Measurements from ENCODE around the gene EIF6. TPM values are rescaled to one million over a fixed set of nuclear protein-coding genes. Genes with fewer than 3 reads are reported as not detected.

EIF6 gene
- total and polyA plus RNA-seq, 9 of the 15 experiments (the other 6 are each of a cell fraction or from before 2014, with no cell fraction given), result 165 to 832 (median 229) TPM

DNA sequence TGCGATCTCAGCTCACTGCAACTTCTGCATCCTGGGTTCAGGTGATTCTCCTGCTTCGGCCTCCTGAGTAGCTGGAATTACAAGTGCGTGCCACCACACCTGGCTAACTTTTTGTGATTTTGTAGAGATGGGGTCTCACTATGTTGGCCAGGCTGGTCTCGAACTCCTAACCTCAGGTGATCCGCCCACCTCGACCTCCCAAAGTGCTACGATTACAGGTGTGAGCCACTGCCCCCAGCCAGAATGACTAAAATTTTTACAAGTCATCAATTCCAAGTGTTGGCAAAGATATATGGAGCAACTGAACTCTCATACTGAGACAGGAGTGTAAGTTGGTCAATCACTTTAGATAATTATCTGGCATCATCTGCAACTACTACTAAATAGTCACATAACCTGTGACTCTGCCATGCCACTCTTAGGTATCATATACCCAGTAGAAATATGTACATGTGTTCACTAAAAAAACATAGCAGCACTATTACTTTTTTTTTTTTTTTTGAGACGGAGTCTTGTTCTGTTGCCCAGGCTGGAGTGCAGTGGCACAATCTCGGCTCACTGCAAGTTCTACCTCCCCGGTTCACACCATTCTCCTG lies 3.0 kb downstream of the EIF6 start (continued):
- TF ChIP-seq, protein P1, sequence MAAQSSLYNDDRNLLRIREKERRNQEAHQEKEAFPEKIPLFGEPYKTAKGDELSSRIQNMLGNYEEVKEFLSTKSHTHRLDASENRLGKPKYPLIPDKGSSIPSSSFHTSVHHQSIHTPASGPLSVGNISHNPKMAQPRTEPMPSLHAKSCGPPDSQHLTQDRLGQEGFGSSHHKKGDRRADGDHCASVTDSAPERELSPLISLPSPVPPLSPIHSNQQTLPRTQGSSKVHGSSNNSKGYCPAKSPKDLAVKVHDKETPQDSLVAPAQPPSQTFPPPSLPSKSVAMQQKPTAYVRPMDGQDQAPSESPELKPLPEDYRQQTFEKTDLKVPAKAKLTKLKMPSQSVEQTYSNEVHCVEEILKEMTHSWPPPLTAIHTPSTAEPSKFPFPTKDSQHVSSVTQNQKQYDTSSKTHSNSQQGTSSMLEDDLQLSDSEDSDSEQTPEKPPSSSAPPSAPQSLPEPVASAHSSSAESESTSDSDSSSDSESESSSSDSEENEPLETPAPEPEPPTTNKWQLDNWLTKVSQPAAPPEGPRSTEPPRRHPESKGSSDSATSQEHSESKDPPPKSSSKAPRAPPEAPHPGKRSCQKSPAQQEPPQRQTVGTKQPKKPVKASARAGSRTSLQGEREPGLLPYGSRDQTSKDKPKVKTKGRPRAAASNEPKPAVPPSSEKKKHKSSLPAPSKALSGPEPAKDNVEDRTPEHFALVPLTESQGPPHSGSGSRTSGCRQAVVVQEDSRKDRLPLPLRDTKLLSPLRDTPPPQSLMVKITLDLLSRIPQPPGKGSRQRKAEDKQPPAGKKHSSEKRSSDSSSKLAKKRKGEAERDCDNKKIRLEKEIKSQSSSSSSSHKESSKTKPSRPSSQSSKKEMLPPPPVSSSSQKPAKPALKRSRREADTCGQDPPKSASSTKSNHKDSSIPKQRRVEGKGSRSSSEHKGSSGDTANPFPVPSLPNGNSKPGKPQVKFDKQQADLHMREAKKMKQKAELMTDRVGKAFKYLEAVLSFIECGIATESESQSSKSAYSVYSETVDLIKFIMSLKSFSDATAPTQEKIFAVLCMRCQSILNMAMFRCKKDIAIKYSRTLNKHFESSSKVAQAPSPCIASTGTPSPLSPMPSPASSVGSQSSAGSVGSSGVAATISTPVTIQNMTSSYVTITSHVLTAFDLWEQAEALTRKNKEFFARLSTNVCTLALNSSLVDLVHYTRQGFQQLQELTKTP (IDR thresholded peaks at IDR 0.05; ENCODE audit: low read depth in 1 of 2, partially characterized antibody in 2 of 2), result no peak
- TF ChIP-seq RBBP5 (IDR thresholded peaks at IDR 0.05; ENCODE audit: borderline replicate concordance, insufficient read depth, low read length, poor library complexity, severe bottlenecking), result no peak

DNA sequence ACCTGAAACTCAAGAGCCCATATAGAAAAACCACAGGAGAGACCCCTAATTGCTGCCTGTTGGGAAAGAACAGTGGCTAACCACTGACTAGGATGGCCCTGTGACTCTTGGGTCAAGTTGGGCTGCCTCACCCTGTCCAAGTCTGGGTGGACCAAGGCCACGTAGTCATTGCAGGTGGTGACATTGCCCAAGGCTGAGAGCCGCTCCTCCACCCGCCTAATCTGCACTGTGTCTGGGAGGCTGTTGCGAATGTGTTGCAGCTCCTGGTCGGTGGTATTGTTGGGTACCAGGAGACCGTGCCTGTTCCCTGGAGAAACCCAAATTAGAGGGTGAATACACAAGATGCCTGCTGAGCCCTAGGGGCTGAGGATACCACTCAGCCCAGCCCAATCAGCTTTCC lies 4.0 kb downstream of the EIF6 start:
- TF ChIP-seq, protein P2, sequence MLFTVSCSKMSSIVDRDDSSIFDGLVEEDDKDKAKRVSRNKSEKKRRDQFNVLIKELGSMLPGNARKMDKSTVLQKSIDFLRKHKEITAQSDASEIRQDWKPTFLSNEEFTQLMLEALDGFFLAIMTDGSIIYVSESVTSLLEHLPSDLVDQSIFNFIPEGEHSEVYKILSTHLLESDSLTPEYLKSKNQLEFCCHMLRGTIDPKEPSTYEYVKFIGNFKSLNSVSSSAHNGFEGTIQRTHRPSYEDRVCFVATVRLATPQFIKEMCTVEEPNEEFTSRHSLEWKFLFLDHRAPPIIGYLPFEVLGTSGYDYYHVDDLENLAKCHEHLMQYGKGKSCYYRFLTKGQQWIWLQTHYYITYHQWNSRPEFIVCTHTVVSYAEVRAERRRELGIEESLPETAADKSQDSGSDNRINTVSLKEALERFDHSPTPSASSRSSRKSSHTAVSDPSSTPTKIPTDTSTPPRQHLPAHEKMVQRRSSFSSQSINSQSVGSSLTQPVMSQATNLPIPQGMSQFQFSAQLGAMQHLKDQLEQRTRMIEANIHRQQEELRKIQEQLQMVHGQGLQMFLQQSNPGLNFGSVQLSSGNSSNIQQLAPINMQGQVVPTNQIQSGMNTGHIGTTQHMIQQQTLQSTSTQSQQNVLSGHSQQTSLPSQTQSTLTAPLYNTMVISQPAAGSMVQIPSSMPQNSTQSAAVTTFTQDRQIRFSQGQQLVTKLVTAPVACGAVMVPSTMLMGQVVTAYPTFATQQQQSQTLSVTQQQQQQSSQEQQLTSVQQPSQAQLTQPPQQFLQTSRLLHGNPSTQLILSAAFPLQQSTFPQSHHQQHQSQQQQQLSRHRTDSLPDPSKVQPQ (CRISPR knock-in tag; IDR thresholded peaks at IDR 0.05; ENCODE audit: borderline replicate concordance), result no peak
- no peak for TF ChIP-seq STAG1 (CRISPR knock-in tag; IDR thresholded peaks at IDR 0.05; ENCODE audit: borderline replicate concordance)
- 0 out of 2 replicates have a peak, but pooled peaks have one; percentile 23 for TF ChIP-seq RBFOX2 (IDR thresholded peaks at IDR 0.05; ENCODE audit: low read depth, low read length)
- H3K4me3 ChIP-seq, result no peak overlapping the region
- H3K4me2 ChIP-seq (ENCODE audit: insufficient read depth, low read length), result no peak overlapping the region
- peaks cover 14 to 48% of the 10 kb centered on the region in 2 experiments; a peak in 4 of 5 replicates for H3K4me1 ChIP-seq (replicated peaks in 1 of 2; ENCODE audit: control insufficient read depth in 2 of 2, insufficient read depth in 2 of 2, low read length in 2 of 2)
- H4K20me1 ChIP-seq (replicated peaks; ENCODE audit: control insufficient read depth, insufficient read depth, low read length), result no peaks in the 10 kb centered on the region
- intact Hi-C loops (cut with micrococcal nuclease), result no loop called here
- ChIA-PET CTCF (ENCODE audit: low intra/inter-chr PET ratio) (no interaction called here), POLR2A (interaction anchor here (0.6 to 0.8 kb wide), 3 partner anchors 10 to 462 kb away, joined by 3 to 4 read pairs (median 4); partner anchors contain the start of gene RBM39)
- no peak overlapping the region for H2AFZ ChIP-seq (ENCODE audit: low read depth, low read length)
- no TSS peak for BruUV-seq (replicated peaks)
- H3K9me1 ChIP-seq (ENCODE audit: control insufficient read depth, insufficient read depth, low read length), result no peaks in the 10 kb centered on the region
- FAIRE-seq (no peak), DNase-seq (ENCODE audit: extremely low read depth in 1 of 4, low spot score in 3 of 4) (no peak), ATAC-seq (no peak)
- 97% methylated on average over 6 of the region's 6 CpGs for WGBS (ENCODE audit: insufficient coverage, low coverage, missing lambda C conversion rate)
- no peak overlapping the region for H3K9ac ChIP-seq (ENCODE audit: insufficient read depth in 1 of 2, low read depth in 2 of 2, low read length in 2 of 2)
- no peaks in the 10 kb centered on the region for H3K27me3 ChIP-seq (ENCODE audit: control insufficient read depth in 2 of 2, insufficient read depth in 2 of 2, low read length in 2 of 2)
- in situ Hi-C loops (cut with MboI), result no loop called here
- H3K79me2 ChIP-seq (ENCODE audit: control insufficient read depth, insufficient read depth, low read length), result peaks cover 53% of the 10 kb centered on the region
- H3K27ac ChIP-seq (ENCODE audit: extremely low read depth, low read depth, low read length), result no peak overlapping the region
- H3K9me3 ChIP-seq (replicated peaks; ENCODE audit: control insufficient read depth, insufficient read depth, low read depth, low read length), result no peaks in the 10 kb centered on the region
- H3K36me3 ChIP-seq (ENCODE audit: control insufficient read depth, insufficient read depth, low read length), result peaks cover 71% of the 10 kb centered on the region

All from K562 (cell line).